Tongue (tissue), 2 donors: ENCODE data around the gene TMCC3. TPM values are rescaled to one million over a fixed set of nuclear protein-coding genes. Genes with fewer than 3 reads are reported as not detected.
A peak's percentile ranks its signal among the peaks of the same experiment; 100 is the strongest.
"Not testable (repeated sequence)": the region's sequence is repeated elsewhere in the genome, so short reads cannot be mapped to it uniquely, and the experiment has no call there.

Experiments used
- DNase-seq: peaks from one replicate; pipeline ENCODE4 v3.0.0-alpha.2; 2015
- total RNA-seq: library from RNA; depleted of rRNA; stranded (reverse); fragments of >200 nt; gene quantifications from one replicate; pipeline ENCODE4 v1.2.3, GENCODE V29; 2014

The TMCC3 gene
- total RNA-seq, 1 donor from 2014 or later = 20.7 TPM

DNA sequence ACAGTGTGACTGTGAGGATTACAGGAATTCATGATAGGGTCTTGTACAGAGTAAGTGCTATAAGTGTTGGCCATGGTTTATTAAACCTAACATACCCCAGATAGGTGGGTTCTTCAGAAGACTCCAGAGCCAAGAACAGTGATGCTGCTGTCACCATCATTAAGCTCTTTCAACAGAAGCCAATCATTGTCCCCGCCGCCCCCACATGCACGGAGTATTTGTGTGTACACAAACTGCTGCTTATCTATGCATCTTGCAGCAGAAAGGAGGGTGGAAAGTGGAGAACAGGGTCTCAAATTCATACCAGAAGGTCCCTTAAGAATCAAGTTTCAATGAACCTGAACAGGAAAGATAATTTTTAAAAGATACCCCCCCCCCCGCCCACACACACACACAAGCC is 51.2 kb downstream of the TMCC3 start:
- no peak for DNase-seq

DNA sequence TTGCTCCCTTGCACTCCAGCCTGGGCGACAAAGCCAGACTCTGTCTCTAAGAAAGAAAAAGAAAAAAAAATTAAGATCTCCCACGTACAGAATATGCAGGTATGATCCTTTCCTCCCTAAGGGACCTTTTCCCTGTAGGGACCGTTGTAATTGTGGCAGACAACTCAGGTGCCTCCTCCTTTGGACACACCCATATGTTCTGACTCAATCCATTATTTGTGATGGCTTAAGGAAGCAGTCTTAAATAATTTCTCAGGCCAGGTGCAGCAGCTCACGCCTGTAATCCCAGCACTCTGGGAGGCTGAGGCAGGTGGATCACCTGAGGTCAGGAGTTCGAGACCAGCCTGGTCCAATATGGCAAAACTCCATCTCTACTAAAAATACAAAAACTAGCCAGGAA is 53.1 kb downstream of the TMCC3 start:
- DNase-seq = no peak

DNA sequence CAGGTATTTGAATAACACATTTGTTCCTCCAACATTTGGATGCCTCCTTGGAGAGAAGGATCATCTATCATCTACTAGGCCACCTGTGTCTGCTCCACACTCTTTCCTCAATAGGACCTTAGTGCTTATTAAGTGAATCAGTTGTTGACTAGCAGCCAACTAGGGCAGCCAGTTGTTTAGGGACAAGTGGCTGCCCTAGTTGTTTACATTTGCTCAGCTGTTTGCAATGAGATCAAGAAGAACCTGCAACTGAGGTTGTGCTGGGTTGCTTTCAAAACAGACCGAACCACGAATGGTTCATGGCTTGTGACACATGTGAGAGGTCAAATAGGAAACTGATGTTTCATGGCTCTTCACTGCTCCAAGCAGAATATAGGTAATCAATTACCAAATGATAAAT is 53.8 kb downstream of the TMCC3 start:
- peak; percentile 84 for DNase-seq

DNA sequence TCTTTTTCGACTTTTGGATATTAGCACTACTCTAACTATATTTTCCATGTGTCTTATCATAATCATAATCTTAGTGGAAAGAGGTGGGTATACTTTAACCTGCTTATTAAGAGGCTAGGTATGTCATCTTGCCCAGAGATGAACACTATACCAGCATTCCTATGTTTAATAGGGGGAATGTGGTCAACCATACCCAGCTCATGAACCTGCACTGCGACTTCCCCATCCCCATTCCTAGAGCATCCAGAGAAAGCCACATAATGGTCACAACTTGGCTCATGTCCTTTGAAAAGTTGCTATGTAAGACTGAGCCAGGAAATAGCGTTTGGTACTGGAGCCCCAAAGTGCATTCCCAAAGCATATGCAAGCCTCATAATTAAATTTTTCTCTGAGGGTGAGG is 55.2 kb downstream of the TMCC3 start:
- no peak for DNase-seq

DNA sequence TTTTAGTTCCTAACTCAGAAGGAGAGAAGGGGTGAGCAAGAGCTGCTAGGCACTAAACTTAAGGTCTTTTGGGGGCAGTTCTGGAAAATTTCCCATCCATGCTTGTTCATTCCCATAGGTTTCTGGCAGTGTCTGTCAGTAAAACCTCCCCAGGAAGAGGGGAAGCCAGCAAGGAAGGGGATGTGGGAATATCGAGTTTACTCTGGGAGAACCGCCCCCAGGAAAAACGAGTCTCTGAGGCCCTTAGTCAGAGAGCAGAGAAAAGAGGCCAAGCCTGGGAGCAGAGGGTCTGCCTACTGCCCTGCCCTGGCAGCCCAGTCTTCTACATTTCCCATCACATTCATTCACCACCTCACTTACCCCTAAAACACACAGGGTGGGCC is 55.9 kb downstream of the TMCC3 start:
- DNase-seq = no peak

DNA sequence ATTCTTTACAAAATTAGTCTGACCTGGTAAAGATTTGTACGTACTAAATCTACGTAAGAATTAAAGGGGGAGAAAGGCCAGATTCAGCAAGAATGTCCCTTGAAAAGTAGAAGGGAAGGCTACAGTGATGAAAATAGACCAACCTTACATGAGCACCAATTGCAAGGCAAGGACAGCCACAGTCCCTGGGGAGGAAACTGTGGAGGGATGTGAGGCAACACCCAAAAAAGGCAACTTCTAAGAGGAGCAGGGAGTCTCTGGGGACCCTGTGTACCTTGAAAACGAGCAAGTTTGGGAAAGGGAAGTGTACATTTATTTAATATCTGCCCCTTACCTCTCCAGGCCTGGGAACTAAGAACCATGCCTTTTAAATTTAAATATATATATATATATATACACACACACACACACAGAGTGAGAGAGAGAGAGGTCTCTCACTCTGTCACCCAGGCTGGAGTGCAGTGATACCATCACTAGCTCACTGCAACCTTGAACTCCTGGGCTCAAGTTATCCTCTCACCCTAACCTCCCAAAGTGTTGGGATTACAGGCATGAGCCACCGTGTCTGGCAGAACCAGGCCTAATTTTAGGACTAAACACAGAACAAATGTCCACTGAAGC is 56.4 kb downstream of the TMCC3 start:
- no peak for DNase-seq

DNA sequence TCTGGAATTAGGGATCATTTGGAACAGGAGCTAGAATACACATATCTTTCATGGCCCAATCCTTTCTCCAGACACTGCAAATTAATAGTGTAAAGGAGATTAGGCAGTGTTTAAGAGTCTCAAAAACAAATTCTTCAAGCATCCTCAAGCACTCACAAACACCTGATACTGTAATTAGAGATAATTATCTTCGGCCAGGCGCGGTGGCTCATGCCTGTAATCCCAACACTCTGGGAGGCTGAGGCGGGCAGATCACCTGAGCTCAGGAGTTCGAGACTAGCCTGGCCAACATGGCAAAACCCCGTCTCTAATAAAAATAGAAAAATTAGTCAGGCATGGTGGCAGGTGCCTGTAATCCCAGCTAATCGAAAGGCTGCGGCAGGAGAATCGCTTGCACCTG is 57.6 kb downstream of the TMCC3 start:
- DNase-seq = not testable (repeated sequence)

DNA sequence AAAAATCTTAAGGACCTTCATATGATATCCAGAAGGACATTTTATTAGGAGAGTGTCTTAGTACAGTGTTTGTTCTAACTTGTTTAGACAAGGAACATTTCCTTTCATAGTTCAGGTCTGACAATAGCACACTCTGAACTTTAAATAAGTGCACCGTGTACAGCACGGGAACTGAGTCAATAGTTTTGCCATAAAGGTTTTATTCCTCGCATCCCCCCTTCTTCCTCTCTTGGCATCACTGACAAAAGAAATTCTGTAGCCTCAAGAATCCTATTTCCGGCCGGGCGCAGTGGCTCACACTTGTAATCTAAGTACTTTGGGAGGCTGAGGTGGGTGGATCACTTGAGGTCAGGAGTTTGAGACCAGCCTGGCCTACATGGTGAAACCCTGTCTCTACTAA is 58.3 kb downstream of the TMCC3 start:
- no peak for DNase-seq

- no peak for DNase-seq
These were observed 59.9 kb downstream of the TMCC3 start for GRCh38 chr12:94590428-94590827.

DNA sequence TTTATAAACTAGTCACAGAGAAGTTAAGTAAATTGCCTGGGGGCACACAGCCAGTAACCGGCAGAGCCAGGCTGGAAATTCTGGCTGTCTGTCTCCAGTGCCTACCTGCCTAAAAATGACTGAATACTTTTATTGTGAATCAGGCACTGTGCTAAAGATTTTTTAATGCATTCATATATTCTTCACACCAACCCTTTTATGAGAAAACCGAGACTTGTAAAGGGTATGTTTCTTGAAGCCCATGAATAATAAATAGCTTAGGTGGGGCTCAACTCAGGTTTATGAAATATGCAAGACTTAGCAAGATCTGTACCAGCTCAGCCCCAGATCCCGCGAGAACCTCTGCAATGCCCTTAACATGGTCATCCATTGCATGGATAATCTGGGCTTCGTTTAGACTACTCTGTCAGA is 60.8 kb downstream of the TMCC3 start:
- DNase-seq = no peak

GRCh38 chr12:94588346-94588745 is 62.0 kb downstream of the TMCC3 start:
- no peak for DNase-seq

DNA sequence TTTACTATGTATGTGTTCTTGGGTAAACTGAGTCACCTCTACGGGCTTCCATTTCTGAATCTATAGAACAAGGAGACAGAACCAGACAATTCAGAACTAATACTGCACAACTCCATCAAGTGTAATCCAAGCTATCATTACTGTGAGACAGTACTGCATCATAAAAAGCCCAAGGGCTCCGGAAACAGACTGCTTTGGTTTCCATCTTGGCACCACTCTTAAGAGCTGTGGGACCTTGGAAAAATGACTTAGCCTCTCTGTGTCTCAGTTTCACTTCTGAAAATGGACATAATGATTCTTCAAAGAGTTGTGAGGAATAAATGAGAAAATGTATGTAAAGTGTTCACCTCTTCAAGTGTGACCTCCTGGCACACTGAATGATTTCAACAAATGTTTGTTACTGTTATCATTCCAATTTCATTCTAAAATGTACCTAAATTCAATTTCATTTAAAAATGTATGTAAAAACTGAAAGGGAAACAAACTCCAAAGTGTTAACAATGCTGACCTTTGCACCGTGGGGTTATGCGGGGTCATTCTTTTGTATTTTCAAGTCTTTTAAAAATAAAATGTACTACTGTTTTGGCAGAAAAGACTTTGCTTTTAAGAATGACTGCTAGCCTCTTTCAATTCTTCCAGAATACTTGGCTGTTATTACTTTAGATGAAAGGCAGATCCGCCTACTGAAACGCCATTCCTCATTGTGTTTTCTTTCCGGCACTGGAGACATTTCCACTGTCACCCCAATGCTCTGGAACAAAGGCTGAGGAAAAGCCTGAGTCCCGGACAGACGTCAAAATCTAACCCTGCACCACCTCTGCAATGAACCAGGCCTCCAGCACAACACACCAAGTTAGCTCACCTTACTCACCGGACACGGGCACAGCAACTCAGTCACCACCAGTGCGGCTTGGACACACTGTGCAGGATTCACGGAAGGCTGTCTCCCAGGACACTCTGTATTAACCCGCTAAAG is 62.8 kb downstream of the TMCC3 start:
- no peak for DNase-seq

DNA sequence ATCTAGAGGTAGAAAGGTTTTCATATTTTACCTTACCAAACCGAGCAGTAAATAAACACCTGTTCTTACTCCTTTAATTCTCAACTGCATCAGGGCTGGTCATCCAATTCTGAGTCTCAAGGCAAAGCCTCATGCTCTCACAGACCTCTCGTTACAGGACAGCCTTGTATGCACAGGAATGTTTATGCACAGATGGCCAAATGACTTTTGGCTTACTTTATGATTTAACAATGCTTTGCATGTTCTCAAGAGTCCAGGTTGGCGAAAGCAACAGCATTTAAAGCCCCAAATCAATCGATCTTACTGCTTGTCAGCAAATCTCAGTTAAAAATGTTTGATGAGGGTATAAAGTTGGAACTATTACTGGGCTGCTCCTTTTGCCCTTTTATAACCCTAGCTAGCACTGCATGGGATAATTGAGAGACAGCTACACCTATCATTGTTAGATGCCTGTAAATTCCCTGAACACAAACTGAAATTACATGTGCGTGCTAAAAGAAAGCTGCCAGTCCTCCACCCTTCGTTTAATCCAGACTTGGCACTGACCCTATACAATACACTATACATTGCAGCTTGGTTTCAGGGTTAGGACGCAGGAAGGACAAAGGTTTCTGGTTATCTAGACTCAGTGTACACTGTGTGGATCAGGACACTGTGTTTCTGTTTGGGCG is 63.6 kb downstream of the TMCC3 start:
- peak; percentile 59 for DNase-seq

GRCh38 chr12:94585626-94586025 is 64.7 kb downstream of the TMCC3 start:
- no peak for DNase-seq

- no peak for DNase-seq
These were observed 66.0 kb downstream of the TMCC3 start for GRCh38 chr12:94584377-94584776.

DNA sequence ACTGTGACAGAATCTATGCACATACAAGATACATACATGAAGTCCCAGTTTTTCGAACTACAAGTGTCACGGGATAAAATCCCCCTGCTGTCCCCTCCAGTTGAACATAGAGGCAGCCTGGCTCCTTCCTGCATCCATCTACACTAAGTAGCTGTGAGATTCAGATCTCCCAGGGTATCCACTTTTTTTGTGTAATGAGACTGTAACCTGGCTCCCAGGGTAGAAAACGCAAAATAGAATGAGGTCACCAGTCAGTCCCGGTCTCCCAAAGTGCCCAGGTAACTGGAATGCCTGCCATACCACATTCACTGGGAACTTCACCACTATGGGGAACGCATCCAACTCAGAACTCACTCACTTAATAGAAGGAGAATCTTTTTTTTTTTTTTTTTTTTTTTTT is 67.8 kb downstream of the TMCC3 start:
- DNase-seq = no peak

DNA sequence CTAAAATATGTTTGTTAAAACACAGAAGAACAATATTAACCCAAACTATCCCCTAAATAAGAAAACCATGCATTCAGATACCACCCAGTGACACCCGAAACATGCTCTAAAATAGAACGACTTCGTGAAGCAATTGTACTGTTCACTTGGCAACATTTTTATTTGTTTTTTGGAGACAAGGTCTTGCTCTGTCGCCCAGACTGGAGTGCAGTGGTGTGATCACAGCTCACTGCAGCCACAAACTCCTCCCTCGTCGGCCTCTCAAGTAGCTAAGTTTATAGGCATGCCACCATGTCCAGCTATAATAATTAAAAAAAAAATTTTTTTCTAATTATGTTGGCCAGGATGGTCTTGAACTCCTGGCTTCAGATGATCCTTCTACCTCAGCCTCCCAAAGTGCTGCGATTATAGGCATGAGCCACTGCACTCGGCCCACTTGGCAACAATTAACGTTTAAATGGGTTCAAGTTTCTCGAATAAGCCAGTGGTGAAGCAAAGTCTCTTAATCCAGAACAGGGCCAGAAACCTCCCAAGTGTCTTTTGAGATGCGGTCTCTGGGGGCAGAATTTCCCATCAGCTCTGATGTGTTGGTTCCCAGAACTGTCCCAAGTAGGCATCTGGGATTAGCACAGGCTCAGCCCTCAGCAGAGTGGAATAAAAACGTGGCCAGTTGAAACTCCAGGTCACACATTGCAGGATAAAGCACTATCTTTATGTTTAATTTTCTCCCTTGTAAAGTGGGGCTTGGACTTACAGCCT is 74.5 kb downstream of the TMCC3 start:
- DNase-seq = no peak

DNA sequence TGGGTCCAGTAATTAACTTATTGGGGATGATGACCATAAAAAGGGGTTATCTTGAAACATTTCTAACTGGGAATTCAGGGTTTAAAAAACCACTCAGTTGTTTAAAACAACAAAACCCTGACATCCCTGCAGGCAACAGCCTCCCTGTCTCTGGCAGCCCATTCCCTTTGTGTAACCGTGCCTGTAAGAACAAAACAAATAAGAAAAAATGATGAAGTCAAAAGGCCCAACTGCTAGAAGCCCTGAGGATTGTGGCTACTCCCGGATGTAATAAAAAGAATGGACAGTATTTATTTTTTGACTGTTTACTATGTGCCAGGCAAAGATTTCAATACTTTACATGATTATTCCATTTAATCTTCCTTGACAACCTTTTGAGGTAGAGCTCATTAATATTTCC is 75.3 kb downstream of the TMCC3 start:
- no peak for DNase-seq

DNA sequence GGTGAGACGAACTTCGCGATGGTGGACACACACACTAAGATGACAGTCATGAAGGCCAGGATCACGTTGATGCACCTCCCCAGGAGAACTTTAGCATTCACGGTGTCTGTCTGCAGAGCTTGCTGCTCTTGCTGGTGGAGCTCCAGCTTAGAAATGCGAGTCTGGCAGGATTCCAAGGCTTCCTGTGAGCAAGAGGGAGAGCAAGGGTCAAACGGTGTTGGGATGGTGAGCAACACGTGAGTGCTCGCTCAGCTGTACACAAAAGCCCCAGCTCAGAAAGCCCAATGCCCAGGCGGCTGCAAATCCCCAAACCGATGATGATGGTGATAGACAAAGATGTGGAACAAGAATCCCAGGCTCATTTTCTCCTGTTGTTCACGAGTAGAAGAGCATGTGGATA is 78.8 kb downstream of the TMCC3 start:
- DNase-seq = peak; percentile 48

GRCh38 chr12:94570161-94570560 is 80.2 kb downstream of the TMCC3 start:
- DNase-seq = no peak

DNA sequence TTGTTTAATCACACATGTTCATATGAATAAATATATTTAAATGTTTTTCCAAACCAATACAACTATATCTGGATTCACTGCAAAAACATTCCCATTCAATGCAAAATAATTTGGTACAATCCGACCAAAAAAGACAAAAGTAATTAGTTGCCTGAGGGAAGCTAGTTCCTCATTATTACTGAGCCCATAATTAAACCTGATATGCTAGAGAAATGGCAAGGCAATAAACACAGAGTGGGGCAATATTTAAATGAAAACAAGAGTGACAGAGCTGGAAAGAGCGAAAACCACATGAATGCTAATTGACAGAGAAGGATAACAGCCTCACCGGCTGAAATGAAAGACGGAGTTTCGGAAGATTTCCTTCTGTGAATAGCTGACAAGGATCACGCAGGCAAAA is 82.6 kb downstream of the TMCC3 start:
- no peak for DNase-seq

DNA sequence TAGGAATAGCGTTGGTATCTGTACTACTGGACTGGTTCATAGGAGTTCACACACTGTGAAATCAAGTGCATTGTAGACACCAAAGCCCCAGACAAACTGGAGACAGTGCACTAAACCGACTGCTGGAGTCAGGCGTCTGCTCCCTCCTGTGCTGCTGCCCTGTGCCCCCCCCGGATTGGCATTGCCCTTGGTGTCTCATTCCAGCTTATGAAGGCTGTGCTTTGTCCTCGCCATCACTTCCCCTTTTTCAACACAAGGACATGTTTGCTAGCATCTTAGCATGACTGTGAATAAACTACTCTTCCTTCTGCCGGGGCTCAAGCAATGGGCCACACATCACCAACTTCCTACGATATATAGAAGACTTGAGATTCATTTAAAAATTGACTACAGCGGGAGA is 84.0 kb downstream of the TMCC3 start:
- DNase-seq = peak; percentile 19

DNA sequence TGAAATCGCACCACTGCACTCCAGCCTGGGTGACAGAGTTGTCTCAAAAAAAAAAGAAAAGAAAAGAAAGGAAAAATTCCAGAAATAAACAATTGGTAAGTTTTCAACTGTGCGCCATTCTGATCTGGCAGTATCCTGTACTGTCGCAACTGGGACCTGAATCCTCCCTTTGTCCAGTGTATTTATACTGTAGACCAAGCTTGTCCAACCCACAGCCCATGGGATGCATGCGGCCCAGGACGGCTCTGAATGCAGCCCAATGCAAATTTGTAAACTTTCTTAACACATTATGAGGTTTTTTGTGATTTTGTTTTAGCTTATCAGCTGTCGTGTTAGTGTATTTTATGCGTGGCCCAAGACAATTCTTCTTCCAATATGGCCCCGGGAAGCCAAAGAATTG is 84.7 kb downstream of the TMCC3 start:
- DNase-seq = no peak
